GM19240 (cell line): ENCODE data around the gene LINC01488.

ENCODE experiments used
- DNase-seq: peaks from one replicate; pipeline ENCODE4 v3.0.0; 2011; ENCODE audit warnings: low spot score; ENCODE audit not compliant: insufficient read length

Gene LINC01488

GRCh38 chr11:69492201-69492991 lies 10.9 kb downstream of the LINC01488 start:
- no peak for DNase-seq

DNA sequence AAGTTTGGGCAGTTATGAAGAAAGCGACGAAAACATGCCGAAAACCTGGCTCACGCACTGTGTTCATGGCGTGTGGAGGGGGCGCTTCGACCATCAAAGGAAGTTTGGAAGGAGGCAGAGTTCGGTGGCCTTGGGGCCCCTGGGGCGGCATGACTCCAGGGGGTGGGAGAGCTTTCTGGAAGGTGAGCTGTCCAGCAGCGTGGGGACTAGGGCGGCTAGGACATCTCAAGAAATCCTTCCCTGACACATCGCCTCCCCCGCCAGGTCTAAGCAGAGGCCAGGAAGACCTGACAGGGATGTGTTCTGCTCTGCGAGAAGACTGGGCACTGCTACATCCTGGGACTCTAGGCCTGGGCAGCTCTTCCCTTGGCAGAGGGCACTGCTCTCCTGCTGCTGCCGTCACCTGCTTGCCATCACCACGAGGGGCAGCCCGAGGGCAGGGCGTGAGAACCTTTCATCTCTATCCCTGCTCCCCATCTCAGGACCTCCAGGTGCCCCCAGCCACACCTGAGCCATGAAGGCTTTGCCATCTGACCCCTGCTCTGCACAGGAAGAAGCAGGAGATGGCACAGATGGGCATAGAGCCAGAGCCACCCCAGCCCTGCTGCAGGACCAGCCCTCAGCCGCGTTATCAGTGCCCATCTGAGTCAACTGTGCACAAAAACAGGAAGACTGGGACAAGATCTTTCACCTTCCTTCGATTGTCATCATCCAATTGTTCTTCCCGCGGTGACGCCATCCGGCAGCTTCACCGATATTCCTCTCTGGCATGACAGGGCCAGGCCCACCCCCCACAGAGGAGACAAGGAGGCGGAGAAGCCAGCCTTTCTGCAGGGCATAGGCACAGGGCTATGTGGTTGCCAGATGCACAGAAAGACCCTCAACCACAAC lies 12.7 kb downstream of the LINC01488 start:
- no peak for DNase-seq

- DNase-seq, result no peak
These were observed 13.4 kb downstream of the LINC01488 start for GRCh38 chr11:69494851-69495250.

DNA sequence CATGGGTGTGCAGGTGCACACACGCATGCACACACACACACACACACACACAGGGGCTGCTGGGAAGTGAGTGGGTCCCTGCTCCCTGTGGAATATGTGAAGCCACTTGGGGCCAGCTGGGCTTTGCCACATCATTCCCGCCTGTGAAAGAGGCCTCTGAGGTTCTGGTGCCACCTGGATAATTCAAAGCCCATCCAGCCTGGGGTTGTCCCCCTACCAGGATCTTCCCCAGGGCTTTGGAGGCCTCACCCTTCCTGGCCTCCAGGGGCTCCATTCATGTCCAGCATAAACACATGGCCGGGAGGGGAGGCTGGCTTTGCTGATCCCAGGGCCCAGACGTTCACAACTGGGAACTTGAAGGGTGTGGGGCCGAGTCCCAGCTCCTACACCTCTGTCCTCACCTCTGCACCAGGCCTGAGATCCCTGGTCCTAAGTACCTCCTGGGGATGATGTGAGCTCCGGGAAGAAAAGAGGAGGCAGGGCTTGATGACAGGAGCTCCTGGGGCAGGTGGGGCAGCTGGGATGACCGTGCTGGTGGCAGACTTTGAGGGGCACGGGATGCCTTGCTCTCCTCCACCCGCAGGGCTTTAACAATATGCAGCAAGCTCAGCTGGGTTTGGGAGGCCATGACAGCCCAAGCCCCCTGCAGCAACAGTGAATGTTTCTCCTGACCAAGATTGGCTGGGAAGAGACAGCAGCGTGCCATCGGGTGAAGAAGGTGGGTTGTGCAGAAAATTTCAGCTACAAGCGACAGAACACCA lies 14.2 kb downstream of the LINC01488 start:
- no peak for DNase-seq

GRCh38 chr11:69496202-69496557 lies 14.7 kb downstream of the LINC01488 start:
- DNase-seq, result no peak

DNA sequence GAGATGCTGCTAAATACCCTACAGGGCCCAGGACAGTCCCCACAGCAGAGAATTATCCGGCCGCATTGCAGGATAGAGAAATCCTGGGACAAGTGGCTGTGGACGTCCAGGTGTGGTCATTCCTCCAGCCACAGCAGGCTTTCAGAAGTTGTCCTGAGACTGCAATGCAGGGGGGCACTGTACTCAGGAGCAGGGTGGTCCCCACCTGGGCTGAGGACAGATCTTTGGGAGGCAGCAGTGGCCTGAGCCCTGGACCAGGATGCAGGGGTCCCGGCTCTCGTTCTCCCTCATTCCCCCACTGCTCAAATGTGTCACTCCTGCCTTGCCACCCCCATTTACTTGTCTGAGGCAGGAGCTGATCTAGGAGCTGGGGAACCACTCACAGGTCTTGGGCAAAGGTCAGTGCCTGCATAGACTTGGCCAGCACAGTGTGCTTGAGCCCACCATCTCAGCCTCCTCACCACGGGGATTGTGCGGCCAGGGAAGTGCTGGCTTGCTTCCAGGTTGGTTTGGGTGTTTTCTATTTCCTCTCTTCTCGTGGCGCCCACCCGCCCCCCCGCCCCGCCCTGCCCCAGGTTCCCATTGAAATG lies 15.3 kb downstream of the LINC01488 start:
- DNase-seq, result no peak

DNA sequence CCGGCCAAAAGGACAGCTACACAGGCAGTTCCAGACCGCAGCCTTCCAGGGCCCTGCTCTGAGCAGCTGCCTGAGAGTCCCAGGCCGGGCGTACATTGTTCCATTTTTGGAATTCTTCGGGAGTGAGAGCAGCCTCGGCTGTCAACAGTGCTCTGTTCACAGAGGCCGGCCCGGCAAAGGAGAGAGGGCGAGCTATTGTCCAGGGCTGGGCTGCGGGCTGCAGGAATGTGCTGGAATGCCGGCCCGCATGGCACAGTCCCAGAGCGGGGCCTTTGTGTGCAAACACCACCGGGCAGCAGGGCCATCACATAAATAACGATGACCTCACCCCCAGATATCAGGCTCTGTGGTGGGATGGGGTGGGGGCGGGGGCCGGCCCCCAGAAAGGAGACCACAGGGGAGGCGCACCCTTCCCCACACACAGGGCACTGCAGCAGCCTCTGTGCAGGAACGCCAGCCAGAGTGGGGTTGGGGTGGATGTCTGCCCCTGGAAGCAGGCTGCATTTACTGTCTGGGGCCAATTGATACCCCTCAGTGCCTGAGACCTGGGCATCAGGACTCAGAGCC lies 15.8 kb downstream of the LINC01488 start:
- no peak for DNase-seq

DNA sequence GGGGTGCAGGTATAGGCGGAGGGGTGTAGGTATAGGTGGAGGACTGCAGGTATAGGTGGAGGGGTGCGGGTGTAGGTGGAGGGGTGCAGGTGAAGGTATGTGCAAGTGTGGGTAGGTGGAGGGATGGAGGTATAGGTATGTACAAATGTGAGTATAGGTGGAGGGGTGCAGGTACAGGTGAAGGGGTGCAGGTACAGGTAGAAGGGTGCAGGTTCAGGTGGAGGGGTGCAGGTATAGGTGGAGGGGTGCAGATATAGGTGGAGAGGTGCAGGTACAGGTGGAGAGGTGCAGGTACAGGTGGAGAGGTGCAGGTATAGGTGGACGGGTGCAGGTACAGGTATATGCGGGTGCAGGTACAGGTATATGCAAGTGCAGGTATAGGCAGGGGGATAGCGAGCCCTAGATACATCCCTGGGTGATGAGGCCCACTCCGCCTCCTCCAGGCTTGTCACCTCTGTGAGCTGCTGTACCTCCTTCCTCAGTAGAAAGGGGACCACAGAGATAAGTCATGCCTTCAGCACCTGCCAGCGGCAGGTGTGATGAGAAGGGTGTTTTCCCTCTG lies 17.2 kb downstream of the LINC01488 start:
- no peak for DNase-seq

DNA sequence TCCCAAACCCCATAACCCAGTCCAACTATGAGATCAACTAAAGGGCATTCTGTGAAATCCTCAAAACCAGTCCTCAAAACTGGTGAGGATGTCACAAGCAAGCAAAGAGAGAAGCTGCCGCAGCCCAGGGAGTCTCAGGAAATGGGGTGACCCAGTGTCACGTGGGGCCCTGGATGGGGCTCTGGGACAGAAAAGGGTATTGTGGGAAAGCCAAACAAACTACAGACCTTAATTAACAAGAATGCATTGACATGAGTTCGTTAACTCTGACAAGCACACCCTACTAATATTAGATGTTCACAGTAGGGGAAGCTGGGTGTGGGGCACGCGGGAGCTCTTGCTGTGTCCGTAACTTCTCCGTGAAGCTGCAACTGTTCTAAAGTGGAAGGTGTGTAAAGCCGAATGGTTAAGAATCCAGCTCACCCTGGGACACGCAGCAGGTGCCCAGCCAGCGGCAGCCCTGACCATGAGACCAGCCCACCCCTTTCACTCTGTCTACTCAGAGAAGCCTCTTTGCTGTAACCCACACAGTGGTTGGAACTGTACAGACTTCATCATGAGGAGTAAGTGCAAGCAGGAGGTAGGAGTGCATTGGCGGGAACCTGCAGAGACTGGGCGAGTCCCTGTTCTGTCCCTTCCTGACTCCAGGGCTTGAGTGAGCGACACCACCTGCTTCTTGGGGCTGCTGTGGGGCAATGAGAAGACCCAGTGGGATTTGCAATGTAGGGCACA lies 17.9 kb downstream of the LINC01488 start:
- no peak for DNase-seq

- no peak for DNase-seq
These were observed 18.4 kb downstream of the LINC01488 start for GRCh38 chr11:69499918-69500284.

- DNase-seq, result no peak
These were observed 19.0 kb downstream of the LINC01488 start for GRCh38 chr11:69500285-69501120.

DNA sequence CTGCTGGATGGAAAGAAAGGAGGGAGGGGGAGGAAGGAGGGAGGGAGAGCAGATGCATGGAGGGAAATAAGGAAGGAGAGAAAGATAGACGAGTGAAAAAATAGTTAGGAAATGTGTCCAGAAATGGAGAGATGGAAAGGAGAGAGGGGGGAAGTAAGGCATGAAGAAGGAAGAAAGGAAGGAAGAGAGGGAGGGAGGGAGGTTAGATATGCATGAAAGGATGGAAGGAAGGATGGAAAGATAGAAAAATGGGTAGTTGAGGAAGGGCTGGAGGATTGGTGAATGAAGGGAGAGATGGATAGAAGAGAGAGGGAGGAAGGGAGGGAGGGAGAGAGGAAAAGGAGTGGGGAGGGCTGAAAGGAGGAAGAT lies 19.6 kb downstream of the LINC01488 start:
- DNase-seq, result no peak

DNA sequence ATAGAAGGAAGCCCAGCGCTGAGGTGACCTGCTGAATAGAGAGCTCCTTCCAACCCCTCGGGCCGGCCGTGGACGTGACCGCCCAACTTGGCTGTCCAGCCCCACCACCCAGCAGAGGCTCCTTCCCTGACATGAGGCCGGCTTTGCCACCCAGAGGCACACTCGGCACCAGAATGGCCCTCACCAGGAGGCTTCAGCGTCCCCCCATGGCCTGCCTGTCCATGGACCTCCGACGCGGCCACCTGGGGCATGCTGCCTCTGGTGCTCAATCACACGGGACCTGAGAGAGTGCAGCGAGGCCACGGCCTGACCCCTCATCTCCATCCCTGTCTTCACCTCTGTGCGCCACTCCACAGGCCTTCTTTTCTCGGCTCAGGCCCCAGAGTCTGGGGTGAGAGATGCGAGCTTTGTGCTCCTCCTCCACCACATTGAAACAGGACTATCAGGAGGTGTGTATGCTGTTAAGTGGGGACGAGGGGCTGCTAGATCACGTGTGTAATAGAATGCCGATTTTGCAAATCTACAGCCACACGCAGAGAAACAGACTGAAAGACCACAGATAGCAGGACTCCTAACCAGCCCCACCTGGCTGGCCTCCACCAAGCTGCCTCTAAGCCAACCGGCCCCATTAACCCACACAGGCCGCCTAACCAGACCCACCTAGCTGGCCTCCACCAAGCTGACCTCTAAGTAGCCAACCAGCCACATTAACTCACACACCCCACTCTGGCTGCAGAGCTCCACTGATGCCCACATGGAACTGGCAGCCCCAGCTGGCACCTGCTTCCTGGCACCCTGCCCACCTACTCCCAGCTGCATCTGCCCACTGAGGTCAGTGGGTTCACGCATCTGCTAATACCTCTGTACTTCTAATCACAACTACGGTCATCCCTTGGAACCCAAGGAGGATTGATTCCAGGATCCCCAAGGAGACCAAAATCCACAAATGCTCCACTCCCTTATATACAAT lies 20.7 kb downstream of the LINC01488 start:
- no peak for DNase-seq

GRCh38 chr11:69504127-69504526 lies 22.7 kb downstream of the LINC01488 start:
- no peak for DNase-seq

- DNase-seq, result no peak
These were observed 23.3 kb downstream of the LINC01488 start for GRCh38 chr11:69504576-69505335.

DNA sequence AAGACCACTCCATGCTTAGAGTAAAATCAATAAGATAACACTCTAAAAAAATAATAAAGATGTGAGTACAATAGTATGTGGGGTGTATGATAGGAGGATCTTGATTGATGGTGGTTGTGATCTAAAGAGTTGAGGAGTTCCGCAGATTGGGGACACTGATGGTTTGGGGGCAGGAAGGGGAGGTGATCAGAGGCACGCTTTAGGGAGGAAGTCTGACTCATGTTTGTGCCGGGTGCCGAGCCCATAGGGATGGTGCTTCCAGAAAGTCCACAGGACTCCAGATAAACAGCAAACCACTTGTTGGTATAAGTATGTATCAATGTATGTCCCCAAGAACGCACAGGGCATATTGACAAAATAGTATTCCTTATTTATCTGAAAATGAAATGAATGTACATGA lies 27.5 kb downstream of the LINC01488 start:
- no peak for DNase-seq

- DNase-seq, result no peak
These were observed 27.9 kb downstream of the LINC01488 start for GRCh38 chr11:69509381-69509780.
